H1 (cell line): Measurements from ENCODE around the gene TCFL5. TPM values are rescaled to one million over a fixed set of nuclear protein-coding genes. Genes with fewer than 3 reads are reported as not detected.

ENCODE experiments used
- CTCF ChIA-PET: fragments of 300-600 bp; sonication (Branson Sonifier 250); formaldehyde crosslinking; loops from one replicate; lab custom pipeline; 2021; ENCODE audit not compliant: partially characterized antibody; lab: Charles Lee
- POLR2A ChIA-PET: fragments of 300-600 bp; sonication (Branson Sonifier 250); formaldehyde crosslinking; loops from one replicate; lab custom pipeline; 2021; ENCODE audit warnings: inconsistent platforms; ENCODE audit not compliant: partially characterized antibody; lab: Charles Lee
- DNase-seq, 2 experiments: peaks; one replicate each; pipeline versions ENCODE4 v3.0.0 to v3.0.0-alpha.2; 2010 to 2022; ENCODE audit warnings: low spot score in 2 of 2, low read depth in 1 of 2, mixed read lengths in 1 of 2
- FAIRE-seq: peaks from 2 replicates; lab custom pipeline; 2011; peaks lifted over from hg19 to GRCh38; lab: Jason Lieb, UNC
- H2AFZ ChIP-seq: 2 replicates; pipeline ENCODE4 v1.8.1; 2012; ENCODE audit warnings: low read length, inconsistent platforms
- H2AK5ac ChIP-seq: 2 replicates; pipeline ENCODE4 v1.6.1; 2013; ENCODE audit warnings: low read depth, low read length
- H2BK120ac ChIP-seq: replicated peaks from 2 replicates; pipeline ENCODE3; 2013; ENCODE audit warnings: low read depth, low read length, inconsistent platforms
- H2BK12ac ChIP-seq: 2 replicates; pipeline ENCODE4 v1.6.1; 2013; ENCODE audit warnings: low read depth, low read length
- H2BK15ac ChIP-seq: 2 replicates; pipeline ENCODE4 v1.6.1; 2013; ENCODE audit warnings: low read length
- H2BK20ac ChIP-seq: 2 replicates; pipeline ENCODE4 v1.6.1; 2013; ENCODE audit warnings: low read length
- H2BK5ac ChIP-seq: 2 replicates; pipeline ENCODE4 v1.6.1; 2013; ENCODE audit warnings: low read depth, low read length
- H3K14ac ChIP-seq: 2 replicates; pipeline ENCODE4 v1.6.1; 2013; ENCODE audit warnings: inconsistent platforms; ENCODE audit not compliant: insufficient read length
- H3K18ac ChIP-seq: 2 replicates; pipeline ENCODE4 v1.6.1; 2013; ENCODE audit warnings: low read length; ENCODE audit errors: extremely low read depth
- H3K23ac ChIP-seq: 2 replicates; pipeline ENCODE4 v1.6.1; 2013; ENCODE audit warnings: inconsistent platforms; ENCODE audit not compliant: insufficient read length
- H3K23me2 ChIP-seq: 2 replicates; pipeline ENCODE4 v1.6.1; 2013; ENCODE audit warnings: low read depth, low read length
- H3K27ac ChIP-seq: 2 replicates; pipeline ENCODE4 v1.6.1; 2011; ENCODE audit warnings: low read depth, low read length, inconsistent platforms
- H3K27me3 ChIP-seq, 4 experiments: replicated peaks in 1 of 4; 1 replicate in 1 of 4; 2 replicates in 3 of 4; pipeline versions ENCODE4 v1.6.1 to v1.8.1; 2011 to 2013; ENCODE audit warnings: low read length in 3 of 4, mild to moderate bottlenecking in 3 of 4, inconsistent platforms in 2 of 4, mixed read lengths in 2 of 4, moderate library complexity in 1 of 4; ENCODE audit not compliant: control insufficient read depth in 3 of 4, insufficient read depth in 3 of 4; ENCODE audit errors: extremely low read depth in 1 of 4
- H3K36me3 ChIP-seq, 4 experiments: 2 replicates each; pipeline versions ENCODE4 v1.6.1 to v1.8.1; 2011 to 2013; ENCODE audit warnings: mild to moderate bottlenecking in 4 of 4, low read length in 3 of 4, moderate library complexity in 2 of 4, control low read depth in 1 of 4, inconsistent platforms in 1 of 4; ENCODE audit not compliant: insufficient read depth in 4 of 4, control insufficient read depth in 2 of 4
- H3K4ac ChIP-seq: replicated peaks from 2 replicates; pipeline ENCODE3; 2013; ENCODE audit warnings: low read length, low read depth, mixed read lengths, inconsistent platforms; ENCODE audit not compliant: insufficient read length
- H3K4me1 ChIP-seq, 4 experiments: replicated peaks in 1 of 4; 1 replicate in 1 of 4; 2 replicates in 3 of 4; pipeline versions ENCODE4 v1.6.1 to v1.8.1; 2011 to 2013; ENCODE audit warnings: low read length in 3 of 4, inconsistent platforms in 2 of 4, mixed read lengths in 1 of 4; ENCODE audit not compliant: insufficient read depth in 4 of 4, control insufficient read depth in 3 of 4
- H3K4me2 ChIP-seq, 2 experiments: 2 replicates each; pipeline versions ENCODE4 v1.6.1 to v1.8.1; 2011 to 2013; ENCODE audit warnings: low read depth in 2 of 2, low read length in 2 of 2, control low read depth in 1 of 2, inconsistent platforms in 1 of 2, mild to moderate bottlenecking in 1 of 2; ENCODE audit not compliant: insufficient read depth in 1 of 2
- H3K4me3 ChIP-seq, 4 experiments: fragments of 200-600, 300-600 bp in 1 of 4; sonication (generic), shearing (Covaris generic), sonication (Bioruptor Twin) in 1 of 4; 2 replicates each; pipeline versions ENCODE4 v1.5.1 to v1.8.1; 2011 to 2016; ENCODE audit warnings: low read length in 4 of 4, low read depth in 3 of 4, control low read depth in 2 of 4, inconsistent platforms in 2 of 4, mild to moderate bottlenecking in 2 of 4, mixed read lengths in 1 of 4, moderate library complexity in 1 of 4; ENCODE audit not compliant: insufficient read depth in 2 of 4; ENCODE audit errors: extremely low read depth in 1 of 4
- H3K56ac ChIP-seq: replicated peaks from 2 replicates; pipeline ENCODE3; 2013; ENCODE audit warnings: low read depth, mild to moderate bottlenecking, mixed read lengths, low read length, inconsistent platforms; ENCODE audit not compliant: insufficient read length
- H3K79me1 ChIP-seq: 2 replicates; pipeline ENCODE4 v1.6.1; 2013; ENCODE audit warnings: low read depth, low read length, control low read depth
- H3K79me2 ChIP-seq, 2 experiments: 2 replicates each; pipeline versions ENCODE4 v1.6.1 to v1.8.1; 2012 to 2013; ENCODE audit warnings: low read length in 2 of 2, mild to moderate bottlenecking in 2 of 2, inconsistent platforms in 1 of 2; ENCODE audit not compliant: insufficient read depth in 2 of 2, control insufficient read depth in 1 of 2
- H3K9ac ChIP-seq, 4 experiments: replicated peaks in 1 of 4; 1 replicate in 1 of 4; 2 replicates in 3 of 4; pipeline versions ENCODE4 v1.6.1 to v1.8.1; 2011 to 2013; ENCODE audit warnings: low read depth in 3 of 4, low read length in 3 of 4, control low read depth in 2 of 4, mild to moderate bottlenecking in 2 of 4, moderate library complexity in 2 of 4, inconsistent platforms in 1 of 4; ENCODE audit errors: extremely low read depth in 1 of 4
- H3K9me3 ChIP-seq, 2 experiments: 2 replicates each; pipeline versions ENCODE4 v1.6.1 to v1.8.1; 2012 to 2013; ENCODE audit warnings: mild to moderate bottlenecking in 2 of 2, moderate library complexity in 2 of 2, control low read depth in 1 of 2, inconsistent platforms in 1 of 2, low read depth in 1 of 2, low read length in 1 of 2, mixed read lengths in 1 of 2; ENCODE audit not compliant: insufficient read depth in 2 of 2
- H4K20me1 ChIP-seq, 2 experiments: replicated peaks in 1 of 2; 2 replicates each; pipeline versions ENCODE3 to v1.8.1; 2011 to 2013; ENCODE audit warnings: inconsistent platforms in 2 of 2, low read length in 2 of 2, mild to moderate bottlenecking in 1 of 2; ENCODE audit not compliant: insufficient read depth in 2 of 2, control insufficient read depth in 1 of 2
- H4K5ac ChIP-seq: 2 replicates; pipeline ENCODE4 v1.6.1; 2013; ENCODE audit warnings: low read length, low read depth, mixed read lengths, inconsistent platforms; ENCODE audit not compliant: insufficient read length
- H4K8ac ChIP-seq: 2 replicates; pipeline ENCODE4 v1.8.0; 2013; ENCODE audit warnings: mild to moderate bottlenecking, moderate library complexity, low read length, inconsistent platforms; ENCODE audit not compliant: insufficient read depth; ENCODE audit errors: extremely low read depth
- H4K91ac ChIP-seq: replicated peaks from 2 replicates; pipeline ENCODE3; 2013; ENCODE audit warnings: low read length, mixed read lengths, inconsistent platforms; ENCODE audit not compliant: insufficient read length
- BCL11A ChIP-seq, 2 experiments: IDR thresholded peaks; one replicate each; pipeline ENCODE4 v1.6.1; 2011; ENCODE audit warnings: low read depth in 2 of 2, low read length in 2 of 2, mild to moderate bottlenecking in 2 of 2
- CTBP2 ChIP-seq: IDR thresholded peaks from 2 replicates; pipeline ENCODE4 v1.7.0; 2011; ENCODE audit warnings: borderline replicate concordance, mild to moderate bottlenecking, moderate library complexity, mixed read lengths, low read length; ENCODE audit not compliant: insufficient read depth, insufficient read length
- KDM4A ChIP-seq: IDR thresholded peaks from one replicate; pipeline ENCODE4 v1.7.1; 2012; ENCODE audit warnings: low read depth, mild to moderate bottlenecking, moderate library complexity, low read length, inconsistent platforms; ENCODE audit not compliant: severe bottlenecking
- POU5F1 ChIP-seq: IDR thresholded peaks from 2 replicates; pipeline ENCODE4 v1.6.1; 2011; ENCODE audit warnings: low read depth, mild to moderate bottlenecking, low read length, moderate library complexity
- RAD21 ChIP-seq, 2 experiments: IDR thresholded peaks in 1 of 2; conservative IDR thresholded peaks in 1 of 2; 2 replicates each; pipeline ENCODE4 v1.6.1; 2011; ENCODE audit warnings: low read depth in 2 of 2, low read length in 2 of 2, improper control_type of control experiment in 1 of 2, inconsistent platforms in 1 of 2, mild to moderate bottlenecking in 1 of 2, moderate library complexity in 1 of 2
- RXRA ChIP-seq: IDR thresholded peaks from 2 replicates; pipeline ENCODE4 v1.6.1; 2011; ENCODE audit warnings: low read depth, mild to moderate bottlenecking, low read length, moderate library complexity; ENCODE audit not compliant: insufficient read depth
- SAP30 ChIP-seq: fragments of 300-600 bp; sonication (generic); IDR thresholded peaks from 2 replicates; pipeline ENCODE4 v1.7.1; 2012; ENCODE audit warnings: low read length, moderate library complexity, mild to moderate bottlenecking, inconsistent platforms; ENCODE audit not compliant: insufficient read depth, insufficient replicate concordance
- ZNF274 ChIP-seq: IDR thresholded peaks from 2 replicates; pipeline ENCODE4 v1.7.0; 2012; ENCODE audit warnings: low read length, borderline replicate concordance; ENCODE audit errors: extremely low read depth
- WGBS, 2 experiments: shearing (Covaris generic) in 1 of 2; methylation state at CpG; one replicate each; pipeline versions ENCODE4 v1.1.6 to v1.1.7; 2013 to 2015; ENCODE audit warnings: low lambda C conversion rate in 2 of 2, mixed read lengths in 2 of 2, inconsistent platforms in 1 of 2, low coverage in 1 of 2, missing lambda C conversion rate in 1 of 2; ENCODE audit not compliant: insufficient replicate concordance in 2 of 2, insufficient coverage in 1 of 2, insufficient read length in 1 of 2; ENCODE audit errors: extremely low coverage in 1 of 2, missing lambda C conversion rate in 1 of 2; 5-methylcytosine and 5-hydroxymethylcytosine counted together
- polyA plus RNA-seq, 7 experiments: library from polyadenylated mRNA; depleted of rRNA in 3 of 7; stranded (reverse) in 5 of 7; unstranded in 2 of 7; fragments of >200 nt in 5 of 7; fragments of 200-250 nt in 2 of 7; gene quantifications; 1 replicate in 5 of 7; 2 replicates in 1 of 7; 4 replicates in 1 of 7; pipeline versions ENCODE4 v1.2.1 to v1.2.3, GENCODE V29; 2011 to 2013; ENCODE audit warnings: missing spikeins in 2 of 7, mixed read lengths in 2 of 7
- total RNA-seq: library from RNA; stranded (reverse); fragmentation: NEBNext Ultra II Directional; extraction: Animal tissue kit (Norgen Biotek cat#: 25700); gene quantifications from 2 replicates; pipeline ENCODE4 v1.2.1, GENCODE V29; 2021

TCFL5 gene
- total and polyA plus RNA-seq, 2 of the 8 experiments (the other 6 are each of a cell fraction or from before 2014, with no cell fraction given) = 6.2 to 15.0 TPM

GRCh38 chr20:62905536-62906117, 44.0 kb upstream of the TCFL5 start:
- no peak overlapping the region for H4K5ac ChIP-seq
- H3K79me2 ChIP-seq = peaks cover 0 to 31% of the 10 kb centered on the region in 2 experiments; a peak in 3 of 4 replicates
- FAIRE-seq = no peak
- H2AFZ ChIP-seq = no peak overlapping the region
- no peak overlapping the region for H3K56ac ChIP-seq
- H3K14ac ChIP-seq = no peak overlapping the region
- no peak overlapping the region for H2BK5ac ChIP-seq
- H3K27ac ChIP-seq = no peak overlapping the region
- no peaks in the 10 kb centered on the region for H3K27me3 ChIP-seq
- H3K4me3 ChIP-seq = no peak overlapping the region
- no peaks in the 10 kb centered on the region for H3K23me2 ChIP-seq
- no peak overlapping the region for H4K91ac ChIP-seq
- no peak for DNase-seq
- H3K4ac ChIP-seq = no peak overlapping the region
- H2BK120ac ChIP-seq = no peak overlapping the region
- no peak overlapping the region for H2BK20ac ChIP-seq
- peaks cover 18% of the 10 kb centered on the region for H3K79me1 ChIP-seq
- no peak overlapping the region for H2AK5ac ChIP-seq
- H2BK15ac ChIP-seq = no peak overlapping the region
- WGBS, 2 experiments = 94% methylated on average over 17 of the region's 17 CpGs; no CpG with 5 or more reads in 1 of the 2 experiments
- no peak overlapping the region for H3K4me2 ChIP-seq
- H2BK12ac ChIP-seq = no peak overlapping the region
- peaks cover 16 to 41% of the 10 kb centered on the region in 2 experiments for H4K20me1 ChIP-seq
- peaks cover under 1 to 2% (median under 1%) of the 10 kb centered on the region in 4 experiments; a peak in 6 of 7 replicates for H3K4me1 ChIP-seq
- ChIA-PET CTCF (interaction anchor here (0.9 to 3.0 kb wide), 3 partner anchors 9 to 64 kb away, joined by 3 to 10 read pairs (median 6); no protein-coding TSS in a partner anchor), POLR2A (interaction anchor here (0.7 to 13.6 kb wide), 2 partner anchors 18 to 20 kb away, joined by 3 to 156 read pairs; partner anchors contain the start of gene DIDO1)
- TF ChIP-seq BCL11A (IDR thresholded peaks at IDR 0.05; ENCODE audit: low read depth in 2 of 2, low read length in 2 of 2) (no peak), POU5F1 (no peak), KDM4A (no peak), SAP30 (no peak), RXRA (no peak), CTBP2 (no peak), ZNF274 (no peak), RAD21 (IDR thresholded peaks at IDR 0.05 in 1 of 2, conservative IDR thresholded peaks at IDR 0.05 in 1 of 2; ENCODE audit: low read depth in 2 of 2, low read length in 2 of 2) (no peak)
- no peak overlapping the region for H3K9ac ChIP-seq
- H3K36me3 ChIP-seq = peaks cover 48 to 86% (median 72%) of the 10 kb centered on the region in 4 experiments
- no peak overlapping the region for H3K18ac ChIP-seq
- H3K23ac ChIP-seq = no peak overlapping the region
- H3K9me3 ChIP-seq = no peaks in the 10 kb centered on the region
- H4K8ac ChIP-seq = no peak overlapping the region
